Ovary (tissue), 9 donors: ENCODE results near the gene FER. TPM values are rescaled to one million over a fixed set of nuclear protein-coding genes. Genes with fewer than 3 reads are reported as not detected.

ENCODE experiments used
- DNase-seq, 5 donors: peaks; one replicate each; pipeline ENCODE4 v3.0.0-alpha.2; 2019 to 2020
- H3K27ac ChIP-seq, 2 donors: fragments of 200-600 bp; one replicate each; pipeline versions ENCODE4 v1.5.1 to v1.8.0; 2019 to 2022
- H3K27me3 ChIP-seq: fragments of 200-600 bp; one replicate; pipeline ENCODE4 v1.8.0; 2022
- H3K36me3 ChIP-seq: fragments of 200-600 bp; sonication (generic); one replicate; pipeline ENCODE4 v1.5.1; 2019
- H3K4me1 ChIP-seq: one replicate; pipeline ENCODE4 v1.8.1; 2013; ENCODE audit warnings: mild to moderate bottlenecking, moderate library complexity; ENCODE audit not compliant: insufficient read depth
- H3K4me3 ChIP-seq: fragments of 200-600 bp; sonication (generic); one replicate; pipeline ENCODE4 v1.5.1; 2017
- H3K9me3 ChIP-seq, 2 donors: fragments of 200-600 bp in 1 of 2; sonication (generic) in 1 of 2; one replicate each; pipeline versions ENCODE4 v1.5.1 to v1.8.1; 2013 to 2019; ENCODE audit warnings: mild to moderate bottlenecking in 1 of 2, moderate library complexity in 1 of 2
- EP300 ChIP-seq: sonication (generic); formaldehyde crosslinking; IDR thresholded peaks from one replicate; pipeline ENCODE4 v1.6.1; 2017; ENCODE audit warnings: antibody characterized with exemption
- POLR2A ChIP-seq: fragments of 450-650 bp; IDR thresholded peaks from one replicate; pipeline ENCODE4 v1.6.1; 2017; ENCODE audit warnings: antibody characterized with exemption, mild to moderate bottlenecking, moderate library complexity
- WGBS, 3 donors: extraction: QIAGEN DNeasy Blood & Tissue Kit in 1 of 3; methylation state at CpG; one replicate each; pipeline versions ENCODE4 v1.1.5 to v1.1.7; 2013 to 2017; 5-methylcytosine and 5-hydroxymethylcytosine counted together
- intact Hi-C, 4 donors: fragments of 100-400 bp; cut with DNase I; formaldehyde crosslinking; loops; one replicate each; pipeline versions ENCODE4 v1.11.0 to v1.15.1; 2022 to 2023
- polyA plus RNA-seq, 2 donors: library from polyadenylated mRNA; stranded (reverse); fragments of 200-250 nt in 1 of 2; fragments of 350-450 nt in 1 of 2; fragmentation: Illumina TruSeq in 1 of 2; extraction: RNeasy Lipid Tissue Mini Kit (QIAGEN cat#74804) in 1 of 2; gene quantifications; one replicate each; pipeline ENCODE4 v1.2.3, GENCODE V29; 2013 to 2014
- total RNA-seq, 7 donors: library from RNA; depleted of rRNA in 2 of 7; stranded (reverse); fragments of >200 nt in 2 of 7; fragmentation: NEBNext Ultra II Directional in 3 of 7; extraction: Animal tissue kit (Norgen Biotek cat#: 25700) in 3 of 7; gene quantifications; one replicate each; pipeline versions ENCODE4 v1.1.0 to v1.2.4, GENCODE V29; 2016 to 2023
- TF ChIP-seq, protein P1 (sequence below), 3 donors: fragments of 450-650 bp in 2 of 3; fragments of 200-600 bp in 1 of 3; IDR thresholded peaks; one replicate each; pipeline versions ENCODE4 v1.5.1 to v1.8.0; 2016 to 2022; ENCODE audit warnings: antibody characterized with exemption in 3 of 3, mild to moderate bottlenecking in 1 of 3
- donor health status: DM: no; HTN: no; CAD: no; lungs with moderate emphysema.
- donor health status: DM: no; HTN: no; CAD: no.
- donor health status: Bipolar disorder and iron deficiency.
- donor health status: DM: yes; HTN: yes; CAD: no.
- donor health status: DM: no; HTN: no; CAD: no.
- donor health status: DM: yes; HTN: yes; CAD: no.

The FER gene
- total and polyA plus RNA-seq, 9 donors = 3.0 to 36.0 (median 28.0) TPM

DNA sequence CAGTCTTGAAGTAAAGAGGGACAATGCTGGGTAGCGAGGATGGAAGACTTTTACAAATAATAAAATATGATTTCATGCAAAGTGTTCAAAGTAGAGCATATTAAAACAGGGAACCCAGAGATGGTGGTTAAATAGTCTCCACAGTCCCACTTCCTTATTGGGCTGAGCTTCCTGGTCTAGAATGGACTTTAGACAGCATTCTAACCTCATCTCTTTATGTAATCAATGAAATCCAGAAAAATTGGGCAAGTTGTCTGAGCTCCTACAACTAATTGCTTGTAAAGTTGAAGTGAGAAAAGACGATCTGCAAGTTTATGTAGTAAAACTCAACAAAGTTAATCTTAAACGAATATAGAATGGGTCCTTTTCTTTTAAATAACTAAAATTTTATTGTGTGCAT, 333.2 kb downstream of the FER start:
- H3K4me1 ChIP-seq = no peaks in the 10 kb centered on the region
- no peaks in the 10 kb centered on the region for H3K9me3 ChIP-seq
- H3K36me3 ChIP-seq = no peaks in the 10 kb centered on the region
- H3K4me3 ChIP-seq = no peak overlapping the region
- intact Hi-C loops = no loop called here
- TF ChIP-seq, protein P1, sequence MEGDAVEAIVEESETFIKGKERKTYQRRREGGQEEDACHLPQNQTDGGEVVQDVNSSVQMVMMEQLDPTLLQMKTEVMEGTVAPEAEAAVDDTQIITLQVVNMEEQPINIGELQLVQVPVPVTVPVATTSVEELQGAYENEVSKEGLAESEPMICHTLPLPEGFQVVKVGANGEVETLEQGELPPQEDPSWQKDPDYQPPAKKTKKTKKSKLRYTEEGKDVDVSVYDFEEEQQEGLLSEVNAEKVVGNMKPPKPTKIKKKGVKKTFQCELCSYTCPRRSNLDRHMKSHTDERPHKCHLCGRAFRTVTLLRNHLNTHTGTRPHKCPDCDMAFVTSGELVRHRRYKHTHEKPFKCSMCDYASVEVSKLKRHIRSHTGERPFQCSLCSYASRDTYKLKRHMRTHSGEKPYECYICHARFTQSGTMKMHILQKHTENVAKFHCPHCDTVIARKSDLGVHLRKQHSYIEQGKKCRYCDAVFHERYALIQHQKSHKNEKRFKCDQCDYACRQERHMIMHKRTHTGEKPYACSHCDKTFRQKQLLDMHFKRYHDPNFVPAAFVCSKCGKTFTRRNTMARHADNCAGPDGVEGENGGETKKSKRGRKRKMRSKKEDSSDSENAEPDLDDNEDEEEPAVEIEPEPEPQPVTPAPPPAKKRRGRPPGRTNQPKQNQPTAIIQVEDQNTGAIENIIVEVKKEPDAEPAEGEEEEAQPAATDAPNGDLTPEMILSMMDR (IDR thresholded peaks at IDR 0.05) = no peak
- TF ChIP-seq EP300 (no peak), POLR2A (no peak)
- DNase-seq = no peak
- no peak overlapping the region for H3K27ac ChIP-seq
- 91 to 98% (median 92%) methylated on average over 3 of the region's 3 CpGs for WGBS, 3 donors
- H3K27me3 ChIP-seq = no peaks in the 10 kb centered on the region

DNA sequence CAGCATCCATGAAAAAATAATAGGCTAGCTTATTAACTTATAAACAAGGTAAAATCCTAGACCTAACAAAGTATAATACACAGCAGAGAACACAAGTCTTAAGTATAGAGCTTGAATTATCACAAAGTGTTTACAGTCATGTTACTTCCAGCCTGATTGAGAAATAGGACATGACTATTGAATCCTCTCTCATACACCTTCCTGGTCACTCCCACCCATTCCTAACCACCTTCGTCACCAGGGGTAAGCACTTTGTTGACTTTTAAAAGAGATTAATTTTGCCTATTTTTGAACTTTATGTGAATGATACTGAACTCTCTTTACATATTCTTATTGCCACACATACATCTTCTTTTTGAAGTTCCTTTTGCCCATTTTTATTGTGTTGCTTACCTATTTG, 336.2 kb downstream of the FER start:
- Histone ChIP-seq H3K4me1 (no peaks in the 10 kb centered on the region), H3K9me3 (no peaks in the 10 kb centered on the region), H3K27me3 (no peaks in the 10 kb centered on the region), H3K27ac (no peak overlapping the region), H3K36me3 (no peaks in the 10 kb centered on the region), H3K4me3 (no peak overlapping the region)
- TF ChIP-seq POLR2A (no peak), EP300 (no peak)
- TF ChIP-seq, protein P1 (IDR thresholded peaks at IDR 0.05) = no peak
- no peak for DNase-seq
- intact Hi-C loops = no loop called here
- WGBS, 3 donors = 96 to 98% (median 97%) methylated on average over 1 of the region's 1 CpG

DNA sequence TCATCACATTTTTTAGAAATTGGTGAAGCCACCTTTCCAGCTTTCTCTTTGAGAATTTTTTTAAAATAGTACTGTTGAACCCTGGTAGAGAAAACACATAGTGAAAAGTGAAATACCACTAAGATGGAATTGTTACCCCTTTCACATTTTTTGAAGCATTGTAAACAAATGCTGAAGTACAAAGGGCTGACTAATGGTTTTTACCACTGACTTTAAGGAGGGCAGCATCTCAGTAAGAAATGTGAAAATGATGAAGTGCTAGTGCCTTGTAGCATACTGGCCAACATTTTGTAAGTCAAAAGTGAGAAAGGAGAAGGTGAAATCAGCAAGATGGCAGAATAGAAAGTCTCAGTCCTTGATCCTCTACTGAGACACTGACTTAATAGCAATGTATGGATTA, 341.5 kb downstream of the FER start:
- Histone ChIP-seq H3K9me3 (no peaks in the 10 kb centered on the region), H3K4me1 (no peaks in the 10 kb centered on the region), H3K27me3 (no peaks in the 10 kb centered on the region), H3K27ac (no peak overlapping the region), H3K36me3 (no peaks in the 10 kb centered on the region), H3K4me3 (no peak overlapping the region)
- DNase-seq = no peak
- intact Hi-C loops = no loop called here
- TF ChIP-seq EP300 (no peak), POLR2A (no peak)
- TF ChIP-seq, protein P1 (IDR thresholded peaks at IDR 0.05) = no peak

DNA sequence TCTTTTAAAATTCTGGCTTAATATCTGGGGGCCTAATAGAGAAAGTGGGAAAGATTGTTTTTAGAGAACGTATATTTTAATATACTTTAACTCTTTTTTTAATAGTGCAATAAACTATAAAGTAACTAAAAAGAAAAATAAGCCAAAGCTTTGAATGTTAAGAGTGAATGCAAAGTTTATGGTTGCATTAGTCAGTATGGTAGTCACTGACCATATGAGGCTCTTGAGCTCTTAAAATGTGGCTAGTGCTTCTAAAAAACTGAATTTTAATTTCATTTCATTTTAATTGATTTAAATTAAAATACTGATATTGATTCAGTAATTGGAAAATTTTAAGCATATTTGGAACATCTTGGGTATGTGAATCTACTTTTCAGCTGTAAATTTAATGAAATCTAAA, 351.4 kb downstream of the FER start:
- no peaks in the 10 kb centered on the region for H3K9me3 ChIP-seq
- no peak for TF ChIP-seq EP300
- TF ChIP-seq POLR2A = no peak
- TF ChIP-seq, protein P1 (IDR thresholded peaks at IDR 0.05) = no peak
- intact Hi-C loops = no loop called here
- no peaks in the 10 kb centered on the region for H3K27me3 ChIP-seq
- no peaks in the 10 kb centered on the region for H3K4me1 ChIP-seq
- H3K27ac ChIP-seq = no peak overlapping the region
- no peak for DNase-seq
- WGBS, 3 donors = 87 to 93% (median 91%) methylated on average over 1 of the region's 1 CpG
- H3K36me3 ChIP-seq = no peaks in the 10 kb centered on the region
- no peak overlapping the region for H3K4me3 ChIP-seq

DNA sequence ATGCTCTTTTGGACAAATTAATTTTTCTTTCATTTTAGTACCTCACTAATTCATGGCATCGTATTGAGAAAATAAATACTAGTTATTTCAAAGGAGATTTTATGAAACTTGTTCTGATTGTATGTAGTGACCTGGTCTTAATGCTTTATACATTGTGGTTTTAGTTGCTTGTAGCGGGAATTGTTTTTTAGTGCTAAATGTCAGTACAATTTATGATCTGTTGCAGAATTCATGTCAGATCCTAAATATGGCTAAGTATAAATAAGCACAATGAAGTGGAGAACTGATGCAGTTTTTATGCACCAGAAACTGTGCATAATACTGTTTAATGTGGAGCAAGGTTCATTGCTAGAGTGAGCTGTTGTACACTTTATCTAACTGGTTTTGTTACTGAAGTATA, 353.3 kb downstream of the FER start:
- TF ChIP-seq, protein P1 (IDR thresholded peaks at IDR 0.05) = no peak
- TF ChIP-seq POLR2A = no peak
- no peak for TF ChIP-seq EP300
- Histone ChIP-seq H3K4me1 (peaks cover 3% of the 10 kb centered on the region), H3K27ac (no peak overlapping the region), H3K27me3 (no peaks in the 10 kb centered on the region), H3K9me3 (no peaks in the 10 kb centered on the region), H3K36me3 (no peaks in the 10 kb centered on the region), H3K4me3 (no peak overlapping the region)
- 82 to 86% (median 83%) methylated on average over 2 of the region's 2 CpGs for WGBS, 3 donors
- no peak for DNase-seq
- intact Hi-C loops = no loop called here
